ENCODE data around the gene ZNF599. TPM values are rescaled to one million over a fixed set of nuclear protein-coding genes. Genes with fewer than 3 reads are reported as not detected.

The ZNF599 gene
- total and polyA plus RNA-seq, 2 of the 13 experiments (the other 11 are each of a cell fraction or from before 2014, with no cell fraction given) = 5.8 to 7.3 TPM

GRCh38 chr19:34787059-34787824, 14.2 kb upstream of the ZNF599 start:
- Histone ChIP-seq H3K27me3 (ENCODE audit: control insufficient read depth in 1 of 2, insufficient read depth in 2 of 2, low read length in 2 of 2) (peaks cover 0 to 4% of the 10 kb centered on the region in 2 experiments; a peak in 1 of 5 replicates), H4K20me1 (ENCODE audit: insufficient read depth, low read length) (no peaks in the 10 kb centered on the region), H3K4me2 (ENCODE audit: low read depth, low read length) (no peak overlapping the region), H3K9ac (ENCODE audit: insufficient read depth, low read depth, low read length) (no peak overlapping the region), H3K9me3 (ENCODE audit: low read length) (peaks cover 6% of the 10 kb centered on the region; the same call in 1 of the 2 replicates), H3K4me1 (ENCODE audit: insufficient read depth, low read length) (no peaks in the 10 kb centered on the region), H2AFZ (ENCODE audit: low read length) (no peak overlapping the region), H3K27ac (ENCODE audit: extremely low read length, insufficient read depth, low read length) (no peak overlapping the region), H3K36me3 (replicated peaks in 1 of 2; ENCODE audit: control insufficient read depth in 1 of 2, insufficient read depth in 2 of 2, low read length in 2 of 2) (no peaks in the 10 kb centered on the region), H3K4me3 (replicated peaks in 1 of 3; ENCODE audit: insufficient read depth in 1 of 3, low read depth in 2 of 3, low read length in 3 of 3) (no peak overlapping the region), H3K79me2 (ENCODE audit: insufficient read depth, low read length) (no peaks in the 10 kb centered on the region)
- no peak for FAIRE-seq
- intact Hi-C loops (cut with micrococcal nuclease; ENCODE audit: unreplicated experiment) = no loop called here
- CTCF ChIA-PET (ENCODE audit: low intra/inter-chr PET ratio, low total read pairs) = no interaction called here
- DNase-seq (ENCODE audit: low spot score) = no peak
- WGBS (ENCODE audit: low lambda C conversion rate) = 30% methylated on average over 3 of the region's 3 CpGs
- no peak for ATAC-seq
- TF ChIP-seq CREB1 (IDR thresholded peaks at IDR 0.05) = peak; percentile 79
- TF ChIP-seq CREB1 (CRISPR knock-in tag; IDR thresholded peaks at IDR 0.05) = no peak
- no peak for TF ChIP-seq TFE3 (CRISPR knock-in tag; IDR thresholded peaks at IDR 0.05)
- no peak for TF ChIP-seq U2AF1 (optimal IDR thresholded peaks at IDR 0.05; ENCODE audit: low read depth, low read length)
- in situ Hi-C loops (cut with HindIII; ENCODE audit: extremely low pct_ligation_motif_present, low pct_unique_long_range_greater_than_20kb) = loop anchor here (10.0 kb wide), 1 partner anchor 108 kb away; no protein-coding TSS in a partner anchor
- no TSS peak for BruUV-seq (replicated peaks)
- POLR2A ChIA-PET = no interaction called here

- Histone ChIP-seq H3K9me3 (ENCODE audit: low read length) (peaks cover 6% of the 10 kb centered on the region; the same call in 1 of the 2 replicates), H3K27ac (ENCODE audit: extremely low read length, insufficient read depth, low read length) (no peak overlapping the region), H2AFZ (ENCODE audit: low read length) (no peak overlapping the region), H3K27me3 (ENCODE audit: control insufficient read depth in 1 of 2, insufficient read depth in 2 of 2, low read length in 2 of 2) (peaks cover 0 to 4% of the 10 kb centered on the region in 2 experiments; a peak in 1 of 5 replicates), H3K9ac (ENCODE audit: insufficient read depth, low read depth, low read length) (no peak overlapping the region), H3K4me1 (ENCODE audit: insufficient read depth, low read length) (no peaks in the 10 kb centered on the region), H3K36me3 (replicated peaks in 1 of 2; ENCODE audit: control insufficient read depth in 1 of 2, insufficient read depth in 2 of 2, low read length in 2 of 2) (no peaks in the 10 kb centered on the region), H3K79me2 (ENCODE audit: insufficient read depth, low read length) (no peaks in the 10 kb centered on the region), H3K4me2 (ENCODE audit: low read depth, low read length) (no peak overlapping the region), H4K20me1 (ENCODE audit: insufficient read depth, low read length) (no peaks in the 10 kb centered on the region), H3K4me3 (replicated peaks in 1 of 3; ENCODE audit: insufficient read depth in 1 of 3, low read depth in 2 of 3, low read length in 3 of 3) (no peak overlapping the region)
- TF ChIP-seq RELA (CRISPR knock-in tag; IDR thresholded peaks at IDR 0.05) (no peak), TBX3 (IDR thresholded peaks at IDR 0.05; ENCODE audit: borderline replicate concordance) (no peak), U2AF2 (IDR thresholded peaks at IDR 0.05; ENCODE audit: low read depth, low read length) (no peak), PLRG1 (conservative IDR thresholded peaks at IDR 0.05) (no peak)
- no peak for DNase-seq (ENCODE audit: low spot score)
- no TSS peak for BruUV-seq (replicated peaks)
- no peak for ATAC-seq
- intact Hi-C loops (cut with micrococcal nuclease; ENCODE audit: unreplicated experiment) (no loop called here), in situ Hi-C loops (cut with HindIII; ENCODE audit: extremely low pct_ligation_motif_present, low pct_unique_long_range_greater_than_20kb) (loop anchor here (10.0 kb wide), 1 partner anchor 109 kb away; no protein-coding TSS in a partner anchor)
- WGBS (ENCODE audit: low lambda C conversion rate) = 37% methylated on average over 5 of the region's 5 CpGs
- ChIA-PET CTCF (ENCODE audit: low intra/inter-chr PET ratio, low total read pairs) (no interaction called here), POLR2A (no interaction called here)
- FAIRE-seq = no peak
These were observed 13.2 kb upstream of the ZNF599 start for GRCh38 chr19:34786236-34786635.

Measured in HepG2 (cell line).